Hematopoietic multipotent progenitor cell treated with erythropoietin and hydrocortisone succinate and interleukin-3 and kit ligand, for 4 days (in vitro differentiated cells): ENCODE measurements around the gene TXNIP.
"Not testable (repeated sequence)": the region's sequence is repeated elsewhere in the genome, so short reads cannot be mapped to it uniquely, and the experiment has no call there.

Source experiments
- DNase-seq: peaks from one replicate; pipeline ENCODE4 v3.0.0-alpha.2; 2015

The TXNIP gene

GRCh38 chr1:145996433-145997015 is at the start of gene TXNIP:
TXNIP (minus strand) TSS chr1:145996579; CDS start chr1:145996266, 313 bp downstream.
- DNase-seq, result peak; percentile 99

DNA sequence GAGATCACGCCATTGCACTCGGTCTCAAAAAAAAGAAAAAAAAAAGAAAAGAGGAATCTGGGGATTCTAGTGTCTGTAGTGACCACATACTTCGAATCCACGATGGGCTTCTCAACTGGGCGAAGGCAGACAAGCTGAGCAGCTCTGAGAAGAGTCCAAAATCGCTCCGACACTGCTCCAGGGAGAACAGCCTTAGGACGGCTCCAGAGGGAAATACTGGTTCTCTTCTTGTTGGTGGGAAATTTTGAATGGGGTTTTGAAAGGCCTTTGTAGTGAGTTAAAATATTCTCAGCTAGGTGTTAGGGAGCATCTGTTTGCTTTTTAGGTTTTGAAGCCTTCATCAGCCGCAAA is 43.4 kb upstream of the TXNIP start:
- no peak for DNase-seq

GRCh38 chr1:146036965-146037646 is 40.7 kb upstream of the TXNIP start:
- peak; percentile 95 for DNase-seq

GRCh38 chr1:146036241-146036964 is 40.0 kb upstream of the TXNIP start:
- no peak for DNase-seq

GRCh38 chr1:146035048-146035423 is 38.7 kb upstream of the TXNIP start:
- DNase-seq, result peak; percentile 40

- DNase-seq, result peak; percentile 88
Measured at GRCh38 chr1:146032631-146033219, 36.3 kb upstream of the TXNIP start.

- DNase-seq, result no peak
Measured at GRCh38 chr1:146031476-146031875, 35.1 kb upstream of the TXNIP start.

DNA sequence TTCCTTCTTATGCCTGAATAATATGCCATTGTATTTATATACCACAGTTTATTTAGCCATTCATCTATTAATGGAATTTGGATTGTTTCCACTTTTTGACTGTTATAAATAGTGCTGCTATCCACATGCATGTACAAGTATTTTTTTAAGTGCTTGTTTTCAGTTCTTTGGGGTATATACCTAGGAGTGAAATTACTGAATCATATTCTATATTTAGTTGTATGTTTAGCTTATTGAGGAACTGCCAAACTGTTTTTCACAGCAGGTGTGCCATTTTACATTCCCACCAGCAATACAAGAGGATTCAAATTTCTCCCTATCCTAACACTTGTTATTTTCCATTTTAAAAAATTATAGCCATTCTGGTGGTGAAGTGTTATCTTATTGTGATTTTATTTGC is 32.7 kb upstream of the TXNIP start:
- DNase-seq, result no peak

DNA sequence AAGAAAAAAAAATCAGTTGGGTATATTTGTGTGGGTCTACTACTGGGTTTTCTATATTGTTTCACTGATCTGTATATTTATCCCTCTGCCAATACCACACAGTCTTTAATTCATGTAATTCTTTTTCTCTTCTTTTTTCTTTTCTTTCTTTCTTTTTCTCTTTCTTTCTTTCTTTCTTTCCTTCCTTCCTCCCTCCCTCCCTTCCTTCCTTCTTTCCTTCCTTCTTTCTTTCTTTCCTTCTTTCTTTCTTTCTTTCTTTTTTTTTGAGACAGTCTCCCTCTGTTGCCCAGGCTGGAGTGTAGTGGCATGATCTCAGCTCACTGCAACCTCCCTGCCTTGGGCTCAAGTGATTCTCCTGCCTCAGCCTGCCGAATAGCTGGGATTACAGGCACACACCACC is 30.3 kb upstream of the TXNIP start:
- not testable (repeated sequence) for DNase-seq

GRCh38 chr1:146025787-146026495 is 29.6 kb upstream of the TXNIP start:
- peak; percentile 67 for DNase-seq

GRCh38 chr1:146022403-146023127 is 26.2 kb upstream of the TXNIP start:
- DNase-seq, result no peak

DNA sequence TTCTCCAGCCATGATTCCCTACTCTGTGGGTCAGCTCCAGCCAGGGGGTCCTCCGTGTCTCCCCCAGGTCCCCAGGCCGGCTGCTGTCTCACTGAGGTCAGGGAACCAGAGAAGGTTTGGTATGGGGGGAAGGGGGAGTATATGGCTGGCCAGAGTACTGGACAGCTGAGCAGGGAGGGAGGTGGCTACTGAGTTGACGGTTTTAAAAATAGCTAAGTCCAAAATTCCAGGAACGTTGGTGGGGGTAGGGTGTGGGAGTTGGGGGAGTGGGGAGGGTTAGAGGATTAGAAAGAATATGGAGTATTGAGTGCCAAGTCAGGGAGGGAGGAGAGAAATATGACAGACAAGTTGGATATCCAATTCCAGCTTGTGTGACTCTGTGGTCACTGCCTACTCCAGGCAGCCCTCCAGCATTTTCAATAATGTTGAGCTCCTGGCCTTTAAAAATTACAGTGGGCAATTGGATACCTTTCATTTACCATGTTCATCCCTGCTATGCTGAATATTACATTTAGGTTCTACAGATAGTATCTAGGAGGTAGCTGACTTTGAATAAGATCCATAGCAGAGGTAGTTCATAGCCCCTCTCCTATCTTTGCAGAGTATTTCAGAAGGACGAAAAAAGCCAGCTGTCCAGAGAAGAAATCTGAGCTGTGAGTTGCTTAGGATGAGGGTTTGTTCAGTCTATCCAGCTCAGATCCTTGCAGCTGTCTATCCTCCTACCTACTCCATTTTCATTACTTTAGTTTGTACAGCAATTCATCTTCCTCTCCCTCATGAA is 25.4 kb upstream of the TXNIP start, which contains the start of gene HJV:
Gene HJV (minus strand): TSS at position 114 of the 781 bp plus-strand sequence. CDS start 1,504 bp downstream, outside the sequence.
- no peak for DNase-seq

DNA sequence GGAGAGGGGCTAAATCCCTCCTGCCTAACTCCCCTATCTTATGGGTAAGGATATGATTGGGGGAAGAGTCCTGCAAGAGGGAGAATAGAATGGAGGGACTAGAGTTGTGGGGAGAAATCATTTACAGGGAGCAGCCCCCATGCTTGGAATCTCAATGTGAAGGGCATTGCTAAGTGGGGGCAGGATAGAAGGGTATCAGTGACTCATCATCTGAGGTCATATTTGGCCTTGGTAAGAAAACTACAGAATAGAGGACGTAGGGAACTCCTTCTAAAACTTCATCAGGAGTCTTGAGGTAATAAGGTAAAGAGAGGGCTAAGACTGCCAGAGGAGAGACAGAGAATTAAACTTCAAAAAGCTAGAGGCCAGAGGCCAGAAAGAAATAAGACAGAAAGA is 24.7 kb upstream of the TXNIP start:
- DNase-seq, result no peak

- peak; percentile 31 for DNase-seq
Measured at GRCh38 chr1:146020058-146021049, 24.0 kb upstream of the TXNIP start.

DNA sequence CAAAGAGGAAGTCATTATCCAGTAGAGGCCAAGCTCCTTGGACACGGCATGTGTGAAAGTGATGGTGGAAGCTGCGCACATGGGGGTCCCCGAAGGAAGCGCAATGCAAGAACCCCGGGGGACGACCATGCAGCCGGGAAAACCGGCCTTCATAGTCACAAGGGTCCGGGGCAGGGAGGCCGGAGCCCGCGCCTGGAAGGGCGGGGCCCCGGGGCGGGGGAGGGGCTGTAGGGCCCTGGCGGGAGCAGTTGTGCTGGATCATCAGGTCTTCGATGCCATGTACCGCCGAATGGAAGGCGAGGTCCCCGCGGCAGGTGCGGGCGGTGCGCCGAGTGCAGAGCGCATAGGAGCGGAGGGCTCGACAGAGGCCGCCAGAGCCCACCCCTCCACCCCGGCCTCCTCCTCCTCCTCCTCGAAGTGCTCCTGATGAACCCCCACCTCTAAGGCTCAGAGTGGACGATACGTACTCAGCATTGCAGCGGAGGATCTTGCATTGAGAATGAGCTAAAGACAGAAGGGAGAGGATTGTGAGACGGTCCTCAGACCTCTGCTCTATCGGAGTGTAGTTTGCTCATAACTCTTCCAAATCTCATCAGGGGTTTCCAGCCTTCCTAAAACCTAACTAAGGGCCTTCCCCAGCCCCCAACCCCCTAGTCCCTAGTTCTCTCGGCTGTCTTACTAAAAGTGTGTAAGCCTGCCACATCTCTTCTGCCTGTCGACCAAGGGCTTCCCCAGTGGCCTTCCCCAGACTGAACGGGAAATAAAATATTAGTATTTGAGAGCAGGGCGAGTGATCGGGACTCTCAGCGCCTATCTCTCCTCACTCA is 23.1 kb upstream of the TXNIP start:
- DNase-seq, result peak; percentile 22

- no peak for DNase-seq
Measured at GRCh38 chr1:146016891-146017290, 20.5 kb upstream of the TXNIP start.

GRCh38 chr1:146013559-146013922 is 17.2 kb upstream of the TXNIP start:
- DNase-seq, result no peak

DNA sequence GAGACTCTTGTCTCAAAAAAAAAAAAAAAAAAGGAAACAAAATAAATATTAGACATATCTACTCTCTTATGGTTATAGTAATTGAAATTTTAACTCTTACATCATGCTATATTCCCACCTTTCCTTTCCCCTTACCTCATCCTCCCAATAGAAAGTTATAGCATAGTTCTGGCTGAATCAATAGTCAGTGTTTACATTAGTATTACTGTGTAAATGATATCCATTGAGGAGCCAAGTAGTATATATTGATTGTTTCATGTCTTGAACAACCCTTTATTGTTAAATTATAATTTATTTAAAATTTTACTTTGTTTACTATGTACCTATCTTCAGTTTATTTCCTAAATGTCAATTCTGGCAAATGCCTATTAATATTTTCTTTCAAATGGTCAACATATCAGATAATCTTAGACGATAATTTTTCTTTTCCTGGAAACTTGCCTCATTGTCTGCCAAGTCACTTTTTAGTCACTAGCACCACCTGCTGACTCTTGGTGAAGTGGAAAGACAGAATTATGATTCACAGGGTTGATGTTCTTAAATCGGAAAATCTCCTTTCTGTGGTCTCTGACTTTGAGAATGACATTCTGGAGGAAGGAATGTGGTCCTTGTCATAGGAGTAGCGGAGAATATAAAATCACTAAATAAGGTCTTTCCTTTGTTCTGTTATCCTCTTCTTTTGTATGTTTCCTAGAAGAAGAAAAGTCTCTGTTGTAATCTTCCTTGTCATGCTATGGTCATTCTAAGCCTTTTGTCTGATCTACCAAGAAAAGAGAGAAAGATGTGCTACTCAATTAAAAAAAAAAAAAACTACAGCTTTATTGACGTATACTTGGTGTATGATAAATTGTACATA is 16.6 kb upstream of the TXNIP start:
- peak; percentile 89 for DNase-seq
